K562 (cell line): ENCODE data around the gene ATP2A3. TPM values are rescaled to one million over a fixed set of nuclear protein-coding genes. Genes with fewer than 3 reads are reported as not detected.

ENCODE experiments used
- ATAC-seq: fragments of 200-7000 bp; cut with Tn5 transposase; 3 replicates; pipeline ENCODE4 v1.9.1; 2020; ENCODE audit warnings: moderate library complexity
- BruUV-seq: library from RNA; stranded (reverse); fragments of 400-500 nt; replicated peaks from 2 replicates; lab custom pipeline; 2021; lab: Mats Ljungman, UMichigan
- CTCF ChIA-PET: fragments of 300-600 bp; formaldehyde crosslinking; extraction: SDS; loops from one replicate; lab custom pipeline; 2021; ENCODE audit warnings: low intra/inter-chr PET ratio; lab: Yijun Ruan, JAX
- POLR2A ChIA-PET: fragments of 300-600, 350-650 bp; sonication (Branson Sonifier 250); formaldehyde crosslinking; extraction: SDS; loops from one replicate; lab custom pipeline; 2021; ENCODE audit warnings: antibody characterized with exemption, inconsistent platforms; lab: Yijun Ruan, JAX
- DNase-seq, 4 experiments: peaks; one replicate each; pipeline versions ENCODE4 v3.0.0 to v3.0.0-alpha.2; 2011 to 2018; ENCODE audit warnings: low spot score in 3 of 4, mixed read lengths in 3 of 4; ENCODE audit errors: extremely low read depth in 1 of 4
- FAIRE-seq: peaks from 2 replicates; lab custom pipeline; 2011; peaks lifted over from hg19 to GRCh38; lab: Jason Lieb, UNC
- H2AFZ ChIP-seq: 2 replicates; pipeline ENCODE4 v1.6.0; 2011; ENCODE audit warnings: low read depth, low read length, control low read depth, inconsistent platforms
- H3K27ac ChIP-seq: fragments of 200-600 bp; 3 replicates; pipeline ENCODE4 v1.8.0; 2011; ENCODE audit warnings: low read depth, mild to moderate bottlenecking, control low read depth, inconsistent platforms, low read length, moderate library complexity, mixed read lengths; ENCODE audit errors: extremely low read depth
- H3K27me3 ChIP-seq, 2 experiments: fragments of 300-600 bp in 1 of 2; 2 replicates in 1 of 2; 3 replicates in 1 of 2; pipeline versions ENCODE4 v1.6.0 to v1.8.0; 2011; ENCODE audit warnings: inconsistent platforms in 2 of 2, low read length in 2 of 2, mild to moderate bottlenecking in 1 of 2, mixed read lengths in 1 of 2, moderate library complexity in 1 of 2; ENCODE audit not compliant: control insufficient read depth in 2 of 2, insufficient read depth in 2 of 2
- H3K36me3 ChIP-seq: fragments of 300-600 bp; 3 replicates; pipeline ENCODE4 v1.8.0; 2011; ENCODE audit warnings: mild to moderate bottlenecking, low read length, inconsistent platforms; ENCODE audit not compliant: control insufficient read depth, insufficient read depth
- H3K4me1 ChIP-seq, 2 experiments: fragments of 200-600 bp in 1 of 2; replicated peaks in 1 of 2; 2 replicates in 1 of 2; 3 replicates in 1 of 2; pipeline versions ENCODE4 v1.5.1 to v1.8.0; 2011; ENCODE audit warnings: inconsistent platforms in 2 of 2, low read length in 2 of 2, mild to moderate bottlenecking in 1 of 2, mixed read lengths in 1 of 2, moderate library complexity in 1 of 2; ENCODE audit not compliant: control insufficient read depth in 2 of 2, insufficient read depth in 2 of 2
- H3K4me2 ChIP-seq: 2 replicates; pipeline ENCODE4 v1.6.1; 2011; ENCODE audit warnings: low read length, control low read depth, inconsistent platforms, mixed read lengths; ENCODE audit not compliant: insufficient read depth
- H3K4me3 ChIP-seq: fragments of 200-600 bp; sonication (generic), shearing (Covaris generic); 2 replicates; pipeline ENCODE4 v1.5.1; 2016; ENCODE audit warnings: control low read depth, inconsistent platforms
- H3K79me2 ChIP-seq: fragments of 200-600 bp; 3 replicates; pipeline ENCODE4 v1.8.0; 2011; ENCODE audit warnings: low read length, inconsistent platforms; ENCODE audit not compliant: control insufficient read depth, insufficient read depth
- H3K9ac ChIP-seq, 2 experiments: 2 replicates each; pipeline versions ENCODE4 v1.6.0 to v1.6.1; 2011; ENCODE audit warnings: low read depth in 2 of 2, low read length in 2 of 2, control low read depth in 1 of 2, inconsistent platforms in 1 of 2, mild to moderate bottlenecking in 1 of 2, mixed read lengths in 1 of 2; ENCODE audit not compliant: insufficient read depth in 1 of 2
- H3K9me1 ChIP-seq: one replicate; pipeline ENCODE4 v1.6.0; 2011; ENCODE audit warnings: inconsistent platforms, mild to moderate bottlenecking, low read length, moderate library complexity; ENCODE audit not compliant: control insufficient read depth, insufficient read depth
- H3K9me3 ChIP-seq: replicated peaks from 2 replicates; pipeline ENCODE4 v1.5.1; 2011; ENCODE audit warnings: low read depth, low read length, inconsistent platforms; ENCODE audit not compliant: control insufficient read depth, insufficient read depth
- H4K20me1 ChIP-seq: replicated peaks from 2 replicates; pipeline ENCODE4 v1.6.1; 2011; ENCODE audit warnings: low read length, inconsistent platforms, mixed read lengths; ENCODE audit not compliant: control insufficient read depth, insufficient read depth
- C11orf30 ChIP-seq: fragments of 450-650 bp; IDR thresholded peaks from 2 replicates; pipeline ENCODE4 v1.6.1; 2016; ENCODE audit warnings: low read depth, mild to moderate bottlenecking
- CHD1 ChIP-seq: fragments of 200-600 bp; sonication (generic); IDR thresholded peaks from one replicate; pipeline ENCODE4 v1.6.1; 2012; ENCODE audit warnings: mild to moderate bottlenecking, moderate library complexity, low read length, inconsistent platforms
- DEAF1 ChIP-seq: fragments of 450-650 bp; formaldehyde crosslinking; IDR thresholded peaks from 2 replicates; pipeline ENCODE4 v1.4.0; 2020; ENCODE audit warnings: mild to moderate bottlenecking, moderate library complexity
- ETS2 ChIP-seq: IDR thresholded peaks from 2 replicates; pipeline ENCODE4 v1.6.1; 2016; ENCODE audit warnings: borderline replicate concordance, missing genetic modification characterization, mild to moderate bottlenecking, moderate library complexity, missing compliant biosample characterization; ENCODE audit not compliant: poor library complexity, severe bottlenecking
- GABPA ChIP-seq: fragments of 200-800 bp; sonication (Bioruptor generic); conservative IDR thresholded peaks from 2 replicates; pipeline ENCODE4 v1.6.1; 2016; ENCODE audit warnings: low read depth, missing genetic modification characterization, missing compliant biosample characterization
- MAFK ChIP-seq: IDR thresholded peaks from 2 replicates; pipeline ENCODE4 v1.6.1; 2011; ENCODE audit warnings: low read length, improper control_type of control experiment
- NFRKB ChIP-seq: fragments of 450-650 bp; IDR thresholded peaks from 2 replicates; pipeline ENCODE4 v1.6.1; 2016; ENCODE audit warnings: low read depth
- NFYB ChIP-seq: IDR thresholded peaks from 2 replicates; pipeline ENCODE4 v1.6.1; 2011; ENCODE audit warnings: mild to moderate bottlenecking, moderate library complexity; ENCODE audit not compliant: insufficient read length; ENCODE audit errors: extremely low read depth
- NR2F6 ChIP-seq: fragments of 450-650 bp; formaldehyde crosslinking; IDR thresholded peaks from 2 replicates; pipeline ENCODE4 v1.4.0; 2020; ENCODE audit warnings: mild to moderate bottlenecking
- SMAD3 ChIP-seq: fragments of 450-650 bp; formaldehyde crosslinking; conservative IDR thresholded peaks from 2 replicates; pipeline ENCODE4 v1.4.0; 2020; ENCODE audit warnings: mild to moderate bottlenecking
- THAP7 ChIP-seq: fragments of 250-450 bp; sonication (Bioruptor Pico); IDR thresholded peaks from 2 replicates; pipeline ENCODE4 v1.5.0; 2021
- ZKSCAN3 ChIP-seq: fragments of 250-450 bp; sonication (Bioruptor Pico); IDR thresholded peaks from 2 replicates; pipeline ENCODE4 v1.4.0; 2020
- ZNF263 ChIP-seq: sonication (generic); formaldehyde crosslinking; IDR thresholded peaks from 2 replicates; pipeline ENCODE4 v1.8.0; 2022; ENCODE audit warnings: mild to moderate bottlenecking, missing genetic modification reagents, borderline replicate concordance
- ZNF589 ChIP-seq: fragments of 200-800 bp; sonication (Bioruptor generic); IDR thresholded peaks from 2 replicates; pipeline ENCODE4 v1.6.1; 2016; ENCODE audit warnings: low read depth, missing genetic modification characterization, missing compliant biosample characterization
- ZZZ3 ChIP-seq: fragments of 450-650 bp; IDR thresholded peaks from 2 replicates; pipeline ENCODE4 v1.6.1; 2016; ENCODE audit warnings: antibody characterized with exemption, mild to moderate bottlenecking, moderate library complexity
- WGBS: fragments of 100-300 bp; shearing (Covaris generic); methylation state at CpG from one replicate; pipeline ENCODE4 v1.1.6; 2016; ENCODE audit warnings: low coverage, mixed read lengths; ENCODE audit not compliant: insufficient coverage; ENCODE audit errors: missing lambda C conversion rate; 5-methylcytosine and 5-hydroxymethylcytosine counted together
- in situ Hi-C: fragments of 300-500 bp; cut with MboI; formaldehyde crosslinking; loops from 4 replicates; pipeline ENCODE4 v1.15.0; 2018; ENCODE audit warnings: inconsistent platforms, mixed read lengths
- intact Hi-C: fragments of 100-400 bp; cut with micrococcal nuclease; formaldehyde crosslinking; loops from 2 replicates; pipeline ENCODE4 v1.14.2; 2022
- polyA plus RNA-seq, 8 experiments: library from polyadenylated mRNA; depleted of rRNA in 4 of 8; stranded (reverse) in 5 of 8; unstranded in 3 of 8; fragments of >200 nt; fragmentation: Nextera tagmentation in 2 of 8; fragmentation: Illumina TruSeq in 1 of 8; extraction: Ambion mirVana in 2 of 8; extraction: Trizol in 1 of 8; gene quantifications; 2 replicates each; pipeline versions ENCODE4 v1.2.1 to v1.2.3, GENCODE V29; 2011 to 2014; ENCODE audit warnings: inconsistent platforms in 1 of 8, missing spikeins in 1 of 8
- total RNA-seq, 7 experiments: library from RNA; depleted of rRNA in 6 of 7; stranded (reverse); fragments of >200 nt in 6 of 7; fragmentation: Illumina TruSeq in 2 of 7; extraction: Trizol in 2 of 7; gene quantifications; 2 replicates each; pipeline versions ENCODE4 v1.2.1 to v1.2.3, GENCODE V29; 2011 to 2021; ENCODE audit warnings: low replicate concordance in 1 of 7
- TF ChIP-seq, protein P1 (sequence below): sonication (generic); formaldehyde crosslinking; IDR thresholded peaks from 2 replicates; pipeline ENCODE4 v1.8.1; 2022; ENCODE audit warnings: missing genetic modification reagents
- TF ChIP-seq, protein P2 (sequence below): fragments of 250-450 bp; sonication (Bioruptor Pico); IDR thresholded peaks from 2 replicates; pipeline ENCODE4 v1.8.0; 2022; ENCODE audit warnings: moderate library complexity, mild to moderate bottlenecking, inconsistent platforms
- TF ChIP-seq, protein P3 (sequence below): fragments of 450-650 bp; IDR thresholded peaks from 2 replicates; pipeline ENCODE4 v1.6.1; 2016; ENCODE audit warnings: low read depth, mild to moderate bottlenecking, moderate library complexity

ATP2A3 gene
- total and polyA plus RNA-seq, 9 of the 15 experiments (the other 6 are each of a cell fraction or from before 2014, with no cell fraction given) = 0.65 to 103 (median 31.3) TPM

DNA sequence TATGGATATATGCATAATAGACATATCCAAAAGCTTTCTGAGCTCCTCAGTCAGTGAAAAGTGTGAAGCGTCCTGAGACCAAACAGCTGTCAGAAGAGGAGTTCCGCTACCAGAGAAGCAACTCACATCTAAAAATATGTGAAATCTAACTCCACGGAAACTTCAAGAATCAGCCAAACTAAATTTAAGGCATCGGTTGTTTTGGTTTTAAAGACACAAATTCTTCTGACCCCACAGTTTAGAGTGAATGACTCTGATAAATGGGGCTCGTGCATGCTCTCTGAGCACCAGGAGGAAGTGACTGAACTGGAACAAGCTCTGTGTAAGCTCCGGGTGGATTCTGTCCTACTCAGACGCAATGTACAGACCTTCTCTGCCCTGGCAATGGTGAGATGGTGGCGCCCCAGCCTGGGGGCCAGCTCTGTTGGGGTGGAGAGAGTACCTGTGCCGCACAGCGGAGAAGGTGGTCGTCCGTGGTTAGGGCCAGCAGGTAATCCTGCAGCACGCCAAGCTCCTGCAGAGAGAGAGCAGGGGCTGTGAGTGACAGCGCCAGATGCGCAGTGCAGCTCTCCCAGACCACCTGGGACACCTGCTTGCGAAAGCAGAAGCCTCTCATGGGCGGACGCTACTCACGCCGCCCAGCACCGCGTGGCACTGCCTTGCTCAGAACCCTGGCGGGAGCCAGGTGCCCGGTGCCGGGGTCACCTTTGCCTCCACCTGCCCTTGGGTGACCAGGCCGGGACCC is 44.4 kb upstream of the ATP2A3 start:
- Histone ChIP-seq H3K4me2 (no peak overlapping the region), H3K27ac (no peak overlapping the region), H3K9ac (no peak overlapping the region), H3K9me1 (peaks cover 4% of the 10 kb centered on the region), H3K9me3 (no peaks in the 10 kb centered on the region), H3K4me1 (peaks cover 28 to 47% of the 10 kb centered on the region in 2 experiments)
- DNase-seq = no peak
- FAIRE-seq = no peak
- in situ Hi-C loops = loop anchor here (10.0 kb wide), 1 partner anchor 94 kb away; the partner anchor contains the start of gene P2RX1
- POLR2A ChIA-PET = interaction anchor here (0.6 to 2.9 kb wide), 3 partner anchors 8 to 393 kb away, joined by 3 to 11 read pairs (median 3); no protein-coding TSS in a partner anchor
- CTCF ChIA-PET = interaction anchor here (0.6 kb wide), 1 partner anchor 16 kb away, joined by 6 read pairs; no protein-coding TSS in a partner anchor
- intact Hi-C loops = loop anchor here (10.0 kb wide), 1 partner anchor 164 kb away; the partner anchor contains the start of gene NCBP3
- TF ChIP-seq GABPA (tag) = no peak
- no peak for TF ChIP-seq DEAF1 (CRISPR knock-in tag)
- TF ChIP-seq NR2F6 (CRISPR knock-in tag) = no peak
- TF ChIP-seq, protein P1, sequence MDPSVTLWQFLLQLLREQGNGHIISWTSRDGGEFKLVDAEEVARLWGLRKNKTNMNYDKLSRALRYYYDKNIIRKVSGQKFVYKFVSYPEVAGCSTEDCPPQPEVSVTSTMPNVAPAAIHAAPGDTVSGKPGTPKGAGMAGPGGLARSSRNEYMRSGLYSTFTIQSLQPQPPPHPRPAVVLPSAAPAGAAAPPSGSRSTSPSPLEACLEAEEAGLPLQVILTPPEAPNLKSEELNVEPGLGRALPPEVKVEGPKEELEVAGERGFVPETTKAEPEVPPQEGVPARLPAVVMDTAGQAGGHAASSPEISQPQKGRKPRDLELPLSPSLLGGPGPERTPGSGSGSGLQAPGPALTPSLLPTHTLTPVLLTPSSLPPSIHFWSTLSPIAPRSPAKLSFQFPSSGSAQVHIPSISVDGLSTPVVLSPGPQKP = no peak
- no peak for TF ChIP-seq NFYB
- no peak for TF ChIP-seq ZZZ3
- no peak for TF ChIP-seq ZKSCAN3 (CRISPR knock-in tag)
- TF ChIP-seq, protein P2, sequence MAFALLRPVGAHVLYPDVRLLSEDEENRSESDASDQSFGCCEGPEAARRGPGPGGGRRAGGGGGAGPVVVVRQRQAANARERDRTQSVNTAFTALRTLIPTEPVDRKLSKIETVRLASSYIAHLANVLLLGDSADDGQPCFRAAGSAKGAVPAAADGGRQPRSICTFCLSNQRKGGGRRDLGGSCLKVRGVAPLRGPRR = no peak
- no peak for TF ChIP-seq NFRKB
- no peak for TF ChIP-seq THAP7 (CRISPR knock-in tag)
- TF ChIP-seq C11orf30 = no peak
- no peak for TF ChIP-seq SMAD3 (CRISPR knock-in tag)
- no peak for TF ChIP-seq MAFK
- no peak for TF ChIP-seq ZNF263
- TF ChIP-seq ZNF589 (CRISPR knock-in tag) = no peak
- no peak for TF ChIP-seq CHD1
- TF ChIP-seq, protein P3, sequence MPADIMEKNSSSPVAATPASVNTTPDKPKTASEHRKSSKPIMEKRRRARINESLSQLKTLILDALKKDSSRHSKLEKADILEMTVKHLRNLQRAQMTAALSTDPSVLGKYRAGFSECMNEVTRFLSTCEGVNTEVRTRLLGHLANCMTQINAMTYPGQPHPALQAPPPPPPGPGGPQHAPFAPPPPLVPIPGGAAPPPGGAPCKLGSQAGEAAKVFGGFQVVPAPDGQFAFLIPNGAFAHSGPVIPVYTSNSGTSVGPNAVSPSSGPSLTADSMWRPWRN = no peak
- no peak for TF ChIP-seq ETS2
- TF ChIP-seq, all 486 proteins: peak for 0
- 95% methylated on average over 12 of the region's 26 CpGs for WGBS
- no peaks in the 10 kb centered on the region for H3K27me3 ChIP-seq
- no peaks in the 10 kb centered on the region for H4K20me1 ChIP-seq
- H3K4me3 ChIP-seq = no peak overlapping the region
- ATAC-seq = no peak
- H3K36me3 ChIP-seq = peaks cover 52% of the 10 kb centered on the region; the same call in 2 of the 3 replicates
- no peak overlapping the region for H2AFZ ChIP-seq
- H3K79me2 ChIP-seq = no peaks in the 10 kb centered on the region
- BruUV-seq = no TSS peak
